ENCODE measurements around the gene POLR3K.

- TF ChIP-seq CTCF (conservative IDR thresholded peaks at IDR 0.05): no peak
- no peak for TF ChIP-seq EZH2 (IDR thresholded peaks at IDR 0.05; ENCODE audit: low read depth)
These were observed 10.1 kb downstream of the POLR3K start for GRCh38 chr16:43294-43693.
